Right cardiac atrium (tissue), 5 donors: ENCODE measurements around the gene FKBP14. TPM values are rescaled to one million over a fixed set of nuclear protein-coding genes. Genes with fewer than 3 reads are reported as not detected.
A peak's percentile ranks its signal among the peaks of the same experiment; 100 is the strongest.

Experiments
- ATAC-seq, 2 donors: fragments of 200-7000 bp; cut with Tn5 transposase; one replicate each; pipeline versions ENCODE4 v1.8.0 to v1.9.1; 2020; ENCODE audit warnings: moderate library complexity in 2 of 2, mild to moderate bottlenecking in 1 of 2
- DNase-seq, 3 donors: peaks; one replicate each; pipeline ENCODE4 v3.0.0-alpha.2; 2020
- H3K27ac ChIP-seq: one replicate; pipeline ENCODE4 v1.5.1; 2013; ENCODE audit warnings: mild to moderate bottlenecking, low read length, control low read depth, moderate library complexity
- H3K27me3 ChIP-seq: one replicate; pipeline ENCODE4 v1.6.1; 2013; ENCODE audit not compliant: control insufficient read depth, insufficient read depth
- H3K4me1 ChIP-seq: one replicate; pipeline ENCODE4 v1.6.1; 2013; ENCODE audit warnings: low read length; ENCODE audit not compliant: control insufficient read depth, insufficient read depth
- H3K4me3 ChIP-seq: one replicate; pipeline ENCODE4 v1.5.1; 2013; ENCODE audit warnings: low read length, control low read depth
- H3K9me3 ChIP-seq: one replicate; pipeline ENCODE4 v1.6.1; 2013; ENCODE audit warnings: low read length; ENCODE audit not compliant: control insufficient read depth
- WGBS: extraction: QIAGEN DNeasy Blood & Tissue Kit; methylation state at CpG from one replicate; pipeline ENCODE4 v1.1.7; 2013; 5-methylcytosine and 5-hydroxymethylcytosine counted together
- intact Hi-C, 4 donors: fragments of 100-400 bp; cut with DNase I; formaldehyde crosslinking; loops; one replicate each; pipeline versions ENCODE4 v1.11.0 to v1.14.0; 2022 to 2023
- polyA plus RNA-seq: library from polyadenylated mRNA; stranded (reverse); fragments of 200-250 nt; gene quantifications from one replicate; pipeline ENCODE4 v1.2.3, GENCODE V29; 2013
- total RNA-seq, 4 donors: library from RNA; stranded (reverse); fragmentation: NEBNext Ultra II Directional; extraction: Animal tissue kit (Norgen Biotek cat#: 25700); gene quantifications; one replicate each; pipeline ENCODE4 v1.2.1, GENCODE V29; 2021
- donor health status: healthy with polysubstance abuse.
- donor health status: DM: no; HTN: yes; CAD: no.
- donor health status: DM: no; HTN: no; CAD: no.
- donor health status: DM: no; HTN: yes; CAD: no; lungs with severe emphysema.
- donor health status: DM: yes; HTN: yes; CAD: no.

FKBP14 gene
- total and polyA plus RNA-seq, 5 donors: 3.8 to 23.6 (median 13.7) TPM

DNA sequence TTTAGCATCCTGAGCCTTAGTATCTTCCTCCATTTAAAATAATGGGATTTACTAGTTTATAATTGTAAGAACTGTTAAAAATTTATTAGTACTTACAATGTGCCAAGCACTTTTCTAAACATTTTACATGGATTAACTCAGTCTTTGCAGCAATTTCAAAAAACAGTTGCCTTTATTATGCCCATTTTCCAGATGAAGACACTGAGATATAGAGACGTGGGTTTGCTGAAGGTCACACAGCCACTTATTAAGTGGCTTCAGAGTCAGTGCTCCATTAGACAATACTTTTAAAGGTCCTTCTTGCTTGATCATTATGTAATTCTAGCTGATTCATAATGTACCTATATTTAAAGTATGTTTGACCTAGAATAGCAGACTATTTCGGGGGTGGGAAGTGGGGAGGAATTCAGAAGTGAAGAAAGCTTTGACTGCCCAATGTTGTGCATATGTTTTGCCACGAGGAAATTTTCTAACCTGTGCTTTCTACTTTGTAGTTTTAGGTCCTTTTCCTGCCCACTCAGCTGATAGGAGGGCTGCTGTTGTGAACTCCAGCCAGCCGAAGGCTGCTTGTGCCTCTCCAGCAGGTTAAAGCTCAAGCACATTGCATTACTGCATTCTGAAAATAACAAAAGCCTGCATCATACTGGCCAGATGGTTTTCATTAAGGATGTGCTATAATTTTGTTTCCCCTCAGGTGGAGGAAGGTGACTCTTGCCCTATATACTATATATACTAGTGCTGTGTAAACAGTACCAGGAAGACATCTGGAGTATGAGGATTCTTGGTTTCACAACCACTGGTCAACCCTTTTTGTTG, 6.0 kb upstream of the FKBP14 start:
- Histone ChIP-seq H3K27me3 (no peaks in the 10 kb centered on the region), H3K9me3 (no peaks in the 10 kb centered on the region), H3K4me3 (no peak overlapping the region), H3K4me1 (no peaks in the 10 kb centered on the region), H3K27ac (no peak overlapping the region)
- ATAC-seq: no peak
- intact Hi-C loops: no loop called here
- DNase-seq: no peak
- 50% methylated on average over 4 of the region's 4 CpGs for WGBS

DNA sequence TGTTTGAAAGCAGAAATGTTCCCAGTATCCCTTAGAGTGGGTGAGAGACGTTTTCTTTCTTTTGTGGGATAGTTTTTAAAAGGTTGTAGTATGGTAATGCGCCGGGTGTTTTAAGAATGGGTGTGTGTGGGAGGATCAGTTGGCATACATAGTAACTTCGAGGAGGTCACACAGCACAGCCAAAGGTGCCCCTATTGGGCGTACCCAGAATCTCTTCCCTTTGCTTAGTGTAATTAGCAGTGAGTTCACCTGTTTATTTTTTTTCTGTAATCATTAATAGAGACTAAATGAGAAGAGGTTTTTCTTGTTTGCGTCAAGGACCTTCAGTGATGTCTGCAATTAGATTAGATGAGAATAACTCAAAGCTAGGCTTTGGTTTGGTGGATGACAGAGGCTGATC, 3.2 kb upstream of the FKBP14 start:
- 26% methylated on average over 6 of the region's 6 CpGs for WGBS
- Histone ChIP-seq H3K9me3 (no peaks in the 10 kb centered on the region), H3K4me3 (peak overlapping the region; percentile 96), H3K27ac (no peak overlapping the region), H3K27me3 (no peaks in the 10 kb centered on the region), H3K4me1 (no peaks in the 10 kb centered on the region)
- intact Hi-C loops: no loop called here
- DNase-seq (no peak), ATAC-seq (no peak)

DNA sequence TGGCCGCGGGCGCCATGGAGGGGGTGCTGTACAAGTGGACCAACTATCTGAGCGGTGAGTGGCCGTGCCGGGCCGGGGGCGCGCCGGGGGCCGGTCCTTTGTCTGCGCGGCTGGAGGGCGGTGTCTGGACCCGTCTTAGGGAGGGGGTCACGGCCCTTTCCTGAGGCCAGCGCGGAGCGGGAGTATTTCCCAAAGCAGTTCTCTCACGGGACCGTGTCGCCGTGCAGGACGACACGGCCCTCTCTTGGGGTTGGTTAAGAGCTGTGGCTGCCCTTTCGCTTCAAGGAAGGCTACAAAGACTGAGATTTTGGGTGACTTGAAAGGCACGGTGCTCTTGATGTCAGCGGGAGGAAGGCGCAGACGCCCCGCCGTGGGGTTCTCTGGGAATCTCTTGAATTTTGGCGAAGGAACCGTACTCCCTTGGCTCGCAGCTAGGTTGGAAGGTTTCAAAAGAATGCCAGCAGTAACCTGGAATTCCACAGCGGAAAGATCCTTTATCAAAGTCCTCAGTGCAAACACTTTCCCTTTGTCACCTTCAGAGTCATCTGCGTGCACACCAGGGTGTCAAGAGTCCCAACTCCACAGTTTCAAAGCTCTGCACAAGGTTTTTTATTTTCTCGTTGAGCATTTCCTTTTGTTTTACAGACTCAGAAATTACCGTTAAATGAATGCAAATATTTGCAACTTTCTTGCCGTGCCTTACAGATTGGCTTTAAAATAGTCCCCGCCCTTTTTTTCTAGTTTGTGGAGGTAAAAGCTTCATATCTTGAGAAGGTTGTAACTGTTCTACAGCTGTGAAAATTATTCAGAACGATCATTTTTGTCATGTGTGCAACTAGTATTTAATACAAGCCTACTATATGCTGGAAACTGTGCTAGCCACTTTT, 2.5 kb upstream of the FKBP14 start:
- ATAC-seq (peak in 1 of 2 donors; percentile 50), DNase-seq (peak in 2 of 3 donors; percentile 61 to 84)
- peak overlapping the region; percentile 82 for H3K27ac ChIP-seq
- WGBS: under 1% methylated on average over 42 of the region's 42 CpGs
- no peaks in the 10 kb centered on the region for H3K27me3 ChIP-seq
- no peaks in the 10 kb centered on the region for H3K4me1 ChIP-seq
- H3K9me3 ChIP-seq: no peaks in the 10 kb centered on the region
- peak overlapping the region; percentile 96 for H3K4me3 ChIP-seq
- intact Hi-C loops: no loop called here

DNA sequence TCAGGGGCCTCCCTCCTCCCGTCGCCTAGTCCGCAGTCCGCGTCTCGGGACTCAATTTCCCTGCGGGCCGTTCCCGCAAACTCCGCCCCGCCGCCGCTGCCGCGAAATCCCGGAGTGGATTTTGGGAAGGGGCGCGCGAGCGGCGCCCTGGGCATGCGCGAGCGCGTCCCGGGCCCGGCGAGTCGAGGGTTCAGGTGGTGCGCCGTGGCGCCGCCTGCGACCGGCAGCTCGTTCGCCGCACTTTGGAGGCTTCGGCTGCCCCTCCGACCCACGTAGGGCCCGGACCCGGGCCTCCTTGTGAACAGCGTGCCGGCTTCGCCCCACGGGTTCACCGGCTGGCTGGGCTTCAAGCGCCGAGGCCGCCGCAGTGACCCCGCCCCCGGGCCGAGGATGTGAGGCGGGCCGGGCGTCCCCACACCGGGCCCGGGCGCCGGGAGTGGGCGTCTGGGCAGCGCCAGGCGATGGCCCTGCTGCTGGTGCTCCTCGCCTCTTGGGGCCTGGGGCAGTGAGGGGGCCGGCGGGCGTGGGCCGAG, 1.8 kb upstream of the FKBP14 start, which contains the start of gene PLEKHA8:
PLEKHA8 (plus strand) TSS at position 197 of the 533 bp plus-strand sequence. CDS start 351 bp downstream, outside the sequence.
- peak; percentile 81 to 83 for ATAC-seq
- Histone ChIP-seq H3K4me3 (peak within 1 kb of the TSS; percentile 96), H3K27ac (peak within 1 kb of the TSS; percentile 82), H3K9me3 (no peaks in the 10 kb centered on the region), H3K4me1 (no peaks in the 10 kb centered on the region), H3K27me3 (no peaks in the 10 kb centered on the region)
- intact Hi-C loops: no loop called here
- WGBS: under 1% methylated on average over 70 of the region's 70 CpGs
- DNase-seq: peak; percentile 85 to 96 (median 94)

DNA sequence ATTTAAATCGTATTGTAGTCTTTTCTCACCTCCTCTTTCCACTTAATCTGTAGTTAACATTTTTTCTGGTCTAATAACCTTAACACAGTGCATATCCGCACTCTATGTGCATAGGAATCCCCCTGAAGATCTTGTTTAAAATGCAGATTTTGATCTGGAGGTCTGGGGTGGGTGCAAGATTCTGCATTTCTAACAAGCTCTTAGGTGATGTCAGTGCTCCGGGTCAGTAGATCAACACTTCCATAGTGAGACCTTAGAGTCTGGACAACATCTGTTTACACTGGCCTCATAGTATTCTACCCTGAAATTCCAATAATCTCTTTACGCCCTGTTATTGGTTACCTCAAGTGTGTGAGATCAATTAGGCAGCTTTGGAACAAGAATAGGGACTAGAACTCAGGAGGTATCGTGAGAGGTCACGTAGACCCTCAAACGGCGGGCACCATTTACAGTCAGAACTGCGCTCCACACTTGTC, 1.3 kb upstream of the FKBP14 start:
- ATAC-seq (peak in 1 of 2 donors; percentile 1), DNase-seq (no peak)
- intact Hi-C loops: no loop called here
- Histone ChIP-seq H3K4me1 (no peaks in the 10 kb centered on the region), H3K27ac (peak overlapping the region; percentile 49), H3K4me3 (peak overlapping the region; percentile 96), H3K27me3 (no peaks in the 10 kb centered on the region), H3K9me3 (no peaks in the 10 kb centered on the region)
- 3% methylated on average over 9 of the region's 9 CpGs for WGBS

DNA sequence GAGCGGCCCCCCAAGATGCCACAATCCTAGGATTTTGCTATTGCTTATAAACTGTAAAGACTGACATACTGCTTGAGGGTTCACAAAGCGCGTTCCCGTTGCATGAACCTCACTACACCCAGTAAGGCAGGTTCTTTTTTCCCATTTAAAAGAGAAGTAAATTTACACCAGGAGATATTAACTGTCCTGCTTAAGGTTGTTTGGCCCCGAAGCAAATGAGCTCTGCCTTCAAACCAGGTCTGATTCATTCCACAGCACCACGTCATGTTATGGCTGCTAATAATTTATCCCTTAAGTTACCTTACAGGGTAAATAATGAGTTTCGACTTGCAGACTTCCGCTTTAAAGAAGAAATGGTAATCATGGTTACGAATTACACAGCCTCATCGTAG, 559 bp upstream of the FKBP14 start:
- H3K4me1 ChIP-seq: no peaks in the 10 kb centered on the region
- intact Hi-C loops: no loop called here
- H3K9me3 ChIP-seq: no peaks in the 10 kb centered on the region
- H3K27me3 ChIP-seq: no peaks in the 10 kb centered on the region
- ATAC-seq (peak; percentile 1 to 3), DNase-seq (peak in 1 of 3 donors; percentile 46)
- 2% methylated on average over 10 of the region's 10 CpGs for WGBS
- H3K27ac ChIP-seq: peak overlapping the region; percentile 88
- peak overlapping the region; percentile 96 for H3K4me3 ChIP-seq

DNA sequence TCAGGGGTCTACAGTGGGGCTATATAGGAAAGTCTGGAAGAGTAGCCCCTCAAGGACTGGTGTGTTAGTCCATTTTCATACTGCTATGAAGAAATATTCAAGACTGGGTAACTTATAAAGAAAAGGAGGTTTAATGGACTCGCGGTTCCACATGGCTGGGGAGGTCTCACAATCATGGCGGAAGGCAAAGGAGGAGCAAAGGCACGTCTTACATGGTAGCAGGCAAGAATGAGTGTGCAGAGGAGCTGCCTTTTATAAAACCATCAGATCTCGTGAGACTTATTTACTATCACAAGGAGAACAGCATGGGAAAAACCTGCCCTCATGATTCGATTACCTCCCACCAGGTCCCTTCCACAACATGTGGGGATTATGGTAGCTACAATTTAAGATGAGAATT, 3.0 kb downstream of the FKBP14 start:
- no peak overlapping the region for H3K4me3 ChIP-seq
- H3K27ac ChIP-seq: no peak overlapping the region
- DNase-seq (no peak), ATAC-seq (no peak)
- 98% methylated on average over 6 of the region's 6 CpGs for WGBS
- intact Hi-C loops: no loop called here
- no peaks in the 10 kb centered on the region for H3K9me3 ChIP-seq
- H3K27me3 ChIP-seq: no peaks in the 10 kb centered on the region
- H3K4me1 ChIP-seq: no peaks in the 10 kb centered on the region

DNA sequence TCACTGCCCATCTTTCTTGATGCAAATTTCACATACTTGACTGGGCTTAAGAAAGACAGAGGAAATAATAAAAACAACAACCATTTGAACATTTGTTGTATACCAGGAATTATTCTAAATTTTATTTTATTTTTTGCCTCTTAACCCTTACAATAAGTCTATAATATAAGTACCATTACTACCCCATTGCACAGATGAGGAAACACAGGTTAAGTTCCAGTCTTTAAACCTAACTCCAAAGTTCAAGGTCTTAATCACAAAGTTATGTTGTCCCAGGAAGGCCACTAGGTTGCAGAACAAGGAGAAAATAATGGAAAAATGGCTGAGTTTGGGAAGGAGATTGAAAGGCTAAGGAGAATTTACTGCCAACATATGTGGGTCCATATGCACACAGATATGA, 3.5 kb downstream of the FKBP14 start:
- H3K4me3 ChIP-seq: no peak overlapping the region
- H3K9me3 ChIP-seq: no peaks in the 10 kb centered on the region
- no peak overlapping the region for H3K27ac ChIP-seq
- intact Hi-C loops: no loop called here
- DNase-seq (no peak), ATAC-seq (no peak)
- no peaks in the 10 kb centered on the region for H3K27me3 ChIP-seq
- H3K4me1 ChIP-seq: no peaks in the 10 kb centered on the region

DNA sequence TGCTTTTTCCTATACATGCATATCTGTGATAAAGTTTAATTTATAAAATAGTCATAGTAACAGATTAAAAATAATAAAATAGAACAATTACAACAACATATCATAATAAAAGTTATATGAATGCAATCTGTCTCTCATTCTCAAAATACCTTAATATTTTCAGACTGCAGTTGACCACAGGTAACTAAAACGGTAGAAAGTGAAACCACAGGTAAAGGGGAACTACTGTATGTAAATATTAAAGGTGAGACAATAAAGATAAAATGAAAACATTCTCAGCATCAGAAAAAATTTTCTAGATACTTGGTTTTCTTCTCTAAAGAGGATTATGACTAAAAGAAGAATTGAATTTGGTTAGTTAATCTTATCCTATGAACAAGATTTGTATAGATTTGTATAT, 6.0 kb downstream of the FKBP14 start:
- Histone ChIP-seq H3K27ac (no peak overlapping the region), H3K9me3 (no peaks in the 10 kb centered on the region), H3K4me1 (no peaks in the 10 kb centered on the region), H3K27me3 (no peaks in the 10 kb centered on the region), H3K4me3 (no peak overlapping the region)
- ATAC-seq: no peak
- intact Hi-C loops: no loop called here
- WGBS: 68% methylated on average over 1 of the region's 1 CpG
- DNase-seq: no peak

DNA sequence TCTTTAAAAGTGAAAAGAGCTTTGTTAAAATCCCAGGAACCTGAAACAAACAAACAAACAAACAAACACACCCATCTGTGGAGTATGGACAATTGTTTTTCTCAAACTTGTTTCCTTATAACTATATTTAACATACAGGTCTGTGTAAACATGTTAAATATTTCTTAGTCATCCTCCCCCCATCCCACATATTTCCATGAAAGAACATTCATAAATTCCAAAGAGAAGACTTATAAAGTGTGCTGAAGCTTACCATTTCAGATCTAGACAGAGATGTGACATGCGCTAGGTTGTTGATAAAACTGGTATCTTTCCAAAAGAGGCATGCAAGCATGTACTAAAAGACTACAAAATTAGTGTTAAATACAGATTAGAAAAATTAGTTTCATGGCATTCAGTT, 6.5 kb downstream of the FKBP14 start:
- no peak for ATAC-seq
- WGBS: 95% methylated on average over 1 of the region's 1 CpG
- DNase-seq: no peak
- Histone ChIP-seq H3K9me3 (no peaks in the 10 kb centered on the region), H3K4me3 (no peak overlapping the region), H3K4me1 (no peaks in the 10 kb centered on the region), H3K27me3 (no peaks in the 10 kb centered on the region), H3K27ac (no peak overlapping the region)
- intact Hi-C loops: no loop called here

DNA sequence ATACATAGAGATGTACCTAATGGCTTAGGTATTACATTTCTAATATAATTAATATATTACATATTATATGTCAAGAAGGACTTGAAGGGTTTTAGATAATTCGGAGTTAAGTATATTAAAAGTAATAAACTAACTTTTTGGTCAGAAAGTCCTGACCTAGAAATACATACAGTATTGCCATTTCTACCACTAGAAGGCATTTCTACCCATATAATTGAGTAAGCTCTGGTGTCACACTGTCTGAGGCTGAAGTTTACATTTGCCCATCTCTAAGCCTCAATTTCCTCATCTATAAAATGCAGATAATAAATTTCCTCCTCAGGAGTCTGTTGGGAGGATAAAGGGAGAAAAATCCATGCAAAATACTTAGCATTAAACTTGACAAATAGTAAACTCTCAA, 7.1 kb downstream of the FKBP14 start:
- intact Hi-C loops: no loop called here
- no peak overlapping the region for H3K4me3 ChIP-seq
- H3K27ac ChIP-seq: no peak overlapping the region
- 90% methylated on average over 1 of the region's 1 CpG for WGBS
- DNase-seq: no peak
- no peak for ATAC-seq
- H3K9me3 ChIP-seq: no peaks in the 10 kb centered on the region
- H3K27me3 ChIP-seq: no peaks in the 10 kb centered on the region
- H3K4me1 ChIP-seq: no peaks in the 10 kb centered on the region
